GM19099 (cell line): ENCODE data around the gene TMEM270.

Source experiments
- POLR2A ChIP-seq: IDR thresholded peaks from 3 replicates; pipeline ENCODE4 v1.6.1; 2011; ENCODE audit warnings: low read depth; ENCODE audit not compliant: insufficient read length; ENCODE audit errors: extremely low read depth

Gene TMEM270

GRCh38 chr7:73869011-73869798 lies 8.2 kb downstream of the TMEM270 start:
- no peak for TF ChIP-seq POLR2A

GRCh38 chr7:73870041-73870492 lies 9.1 kb downstream of the TMEM270 start:
- no peak for TF ChIP-seq POLR2A

GRCh38 chr7:73871163-73872011 lies 10.4 kb downstream of the TMEM270 start:
- no peak for TF ChIP-seq POLR2A

- no peak for TF ChIP-seq POLR2A
Observed at GRCh38 chr7:73872056-73872908, 11.3 kb downstream of the TMEM270 start.

GRCh38 chr7:73876361-73876760 lies 15.4 kb downstream of the TMEM270 start:
- TF ChIP-seq POLR2A: no peak

- TF ChIP-seq POLR2A: no peak
Observed at GRCh38 chr7:73876973-73877372, 16.0 kb downstream of the TMEM270 start.

GRCh38 chr7:73879977-73880681 lies 19.2 kb downstream of the TMEM270 start:
- no peak for TF ChIP-seq POLR2A

GRCh38 chr7:73880755-73881328 lies 19.9 kb downstream of the TMEM270 start:
- no peak for TF ChIP-seq POLR2A

- TF ChIP-seq POLR2A: no peak
Observed at GRCh38 chr7:73881352-73882046, 20.5 kb downstream of the TMEM270 start.

- no peak for TF ChIP-seq POLR2A
Observed at GRCh38 chr7:73882047-73882402, 21.1 kb downstream of the TMEM270 start.

- no peak for TF ChIP-seq POLR2A
Observed at GRCh38 chr7:73885433-73885974, 24.5 kb downstream of the TMEM270 start.

- TF ChIP-seq POLR2A: no peak
Observed at GRCh38 chr7:73885975-73886798, 25.2 kb downstream of the TMEM270 start.
